GM21723 (cell line): ENCODE results near the gene S100A4.
"Not testable (repeated sequence)": the region's sequence is repeated elsewhere in the genome, so short reads cannot be mapped to it uniquely, and the experiment has no call there.

Experiments
- ATAC-seq: cut with Tn5 transposase; IDR thresholded peaks from one replicate; pipeline ENCODE4 v1.9.1; 2021; ENCODE audit warnings: mild to moderate bottlenecking, moderate library complexity; ENCODE audit not compliant: unreplicated experiment

Gene S100A4

GRCh38 chr1:153568367-153569099 is 22.9 kb upstream of the S100A4 start:
- ATAC-seq, result no peak

DNA sequence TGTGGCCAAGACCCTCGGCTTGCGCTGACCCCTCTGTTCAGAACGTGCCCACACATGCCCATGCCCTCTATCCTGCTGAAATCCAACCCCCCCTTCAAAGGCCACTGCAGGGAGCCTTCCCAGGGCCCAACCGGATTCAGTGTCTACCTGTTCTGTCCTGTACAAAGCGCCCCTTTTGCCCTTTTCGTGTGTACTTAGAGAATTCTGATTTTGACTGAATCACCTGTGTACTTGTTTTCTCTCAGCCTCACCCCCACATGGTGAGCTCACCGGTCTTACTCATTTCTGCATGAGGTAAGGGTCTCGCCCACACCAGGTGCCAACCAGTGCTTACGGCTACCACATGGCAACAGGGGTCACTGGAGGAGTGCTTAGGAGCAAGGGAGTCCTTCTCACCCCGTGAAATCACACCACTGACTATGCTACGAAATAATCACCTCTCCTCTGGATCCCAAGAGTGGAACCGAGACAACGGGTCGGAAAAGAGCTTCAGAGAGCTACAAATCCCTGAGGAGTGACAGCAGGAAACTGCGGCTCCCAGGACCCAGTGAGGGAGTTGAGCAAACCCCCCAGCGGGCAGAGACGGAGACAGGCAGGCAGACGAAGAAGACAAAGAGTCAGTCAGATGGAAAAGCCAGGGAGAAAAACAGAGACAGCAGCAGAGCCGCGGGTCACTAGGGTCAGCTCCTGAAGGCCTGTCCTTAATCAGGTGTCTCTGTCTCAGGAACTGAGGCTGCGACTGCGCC is 22.2 kb upstream of the S100A4 start:
- no peak for ATAC-seq

- ATAC-seq, result no peak
Observed at GRCh38 chr1:153566414-153567371, 21.1 kb upstream of the S100A4 start.

DNA sequence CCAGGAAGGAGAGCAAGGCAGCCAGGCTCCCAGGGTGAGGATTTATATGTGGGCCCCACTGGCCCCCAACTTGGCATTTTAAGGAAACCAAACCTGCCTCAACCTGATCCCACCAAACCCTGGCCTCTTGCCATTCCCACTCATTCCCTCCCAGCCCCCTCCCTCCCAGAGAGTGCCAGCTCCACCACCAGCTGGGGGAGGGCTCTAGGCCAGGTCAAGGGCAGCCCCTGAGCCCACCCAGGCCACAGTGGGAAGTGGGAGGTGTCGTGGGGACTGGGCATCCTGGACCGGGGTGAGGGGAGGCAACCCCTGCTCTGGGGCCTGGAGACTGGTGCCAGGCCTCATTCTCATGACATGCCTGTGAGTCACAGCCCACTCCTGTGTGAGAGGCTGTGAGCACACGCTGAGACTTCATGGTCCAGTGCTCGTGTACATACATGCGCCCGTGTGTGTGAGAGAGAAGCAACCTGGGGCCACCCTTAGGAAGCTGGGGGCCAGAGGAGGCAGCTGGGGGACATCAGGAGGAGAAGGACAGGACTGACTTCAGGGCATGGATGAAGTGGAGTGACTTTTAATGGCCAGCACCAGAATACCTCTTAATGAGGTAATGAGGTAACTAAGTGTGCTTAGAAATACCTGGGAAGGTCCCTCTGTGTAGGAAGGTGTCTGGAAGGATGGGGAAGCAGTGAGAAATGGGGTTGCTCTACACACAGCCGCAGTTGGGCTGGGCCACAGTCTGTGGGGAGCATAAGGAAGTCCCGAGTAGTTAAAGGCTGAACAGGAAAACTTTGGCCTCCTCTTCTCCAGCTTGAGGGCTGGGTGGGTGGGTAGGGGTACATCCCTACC is 20.1 kb upstream of the S100A4 start, which contains the start of gene S100A2:
S100A2 (minus strand) TSS at position 316 of the 846 bp plus-strand sequence. CDS start 1,967 bp downstream, outside the sequence.
- no peak for ATAC-seq

DNA sequence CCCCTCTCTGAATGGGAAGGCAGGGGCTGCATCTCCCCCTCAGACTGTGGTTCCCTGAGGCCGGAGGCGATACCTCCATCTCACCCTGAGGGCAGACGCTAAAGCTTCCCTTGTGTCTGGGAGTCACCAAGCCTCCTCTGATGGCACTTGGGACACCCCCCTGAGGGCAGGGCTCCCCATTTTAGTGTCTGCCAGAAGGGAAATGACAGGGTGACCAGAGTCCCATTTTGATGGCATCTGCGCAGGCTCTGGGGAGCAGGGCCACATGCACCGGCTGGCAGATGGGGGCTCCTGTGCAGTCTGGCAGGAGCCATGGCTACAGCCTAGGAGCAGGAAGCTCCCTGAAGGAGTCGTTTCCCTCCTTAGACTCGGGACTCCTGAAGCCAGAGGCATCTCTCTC is 18.4 kb upstream of the S100A4 start:
- ATAC-seq, result no peak

DNA sequence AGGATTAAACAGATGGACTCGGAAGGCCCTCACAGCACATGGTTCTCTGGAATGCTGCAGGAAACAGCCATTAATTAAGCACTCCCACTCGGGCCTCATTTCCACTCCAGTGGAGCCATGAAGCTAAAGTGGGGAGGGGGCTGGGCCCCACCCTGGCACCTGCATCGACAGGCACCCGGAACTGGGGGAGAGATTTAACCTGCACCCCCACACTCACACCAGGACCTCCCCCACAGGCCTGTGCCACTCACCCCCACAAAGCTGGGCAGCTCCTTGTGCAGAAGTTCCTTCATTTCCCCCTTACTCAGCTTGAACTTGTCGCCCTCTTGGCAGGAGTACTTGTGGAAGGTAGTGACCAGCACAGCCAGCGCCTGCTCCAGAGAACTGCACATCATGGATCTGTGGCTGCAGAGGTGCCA is 17.9 kb upstream of the S100A4 start:
- ATAC-seq, result no peak

- ATAC-seq, result not testable (repeated sequence)
Observed at GRCh38 chr1:153562021-153562420, 16.4 kb upstream of the S100A4 start.

DNA sequence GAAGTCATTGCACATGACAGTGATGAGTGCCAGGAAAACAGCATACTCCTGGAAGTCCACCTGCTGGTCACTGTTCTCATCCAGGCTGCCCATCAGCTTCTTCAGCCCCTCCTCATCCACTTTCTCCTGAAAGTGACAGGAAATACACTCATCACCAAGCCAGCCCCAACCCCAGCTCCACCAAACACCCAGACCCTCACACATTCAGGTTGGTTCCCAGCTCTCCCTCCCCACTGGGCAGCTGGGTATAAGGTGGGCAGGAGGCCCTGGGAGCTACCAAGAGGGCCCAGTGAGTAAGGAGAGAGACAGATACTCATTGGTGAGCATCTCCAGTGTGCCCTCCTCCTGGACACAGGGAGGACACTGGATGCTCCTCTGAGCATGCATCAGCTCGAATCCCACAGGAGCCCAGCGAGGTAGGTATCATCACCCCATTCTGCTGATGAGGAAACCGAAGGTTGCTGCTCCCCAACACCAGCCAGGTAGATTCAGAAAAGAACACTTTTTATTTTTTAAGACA is 15.9 kb upstream of the S100A4 start:
- no peak for ATAC-seq

DNA sequence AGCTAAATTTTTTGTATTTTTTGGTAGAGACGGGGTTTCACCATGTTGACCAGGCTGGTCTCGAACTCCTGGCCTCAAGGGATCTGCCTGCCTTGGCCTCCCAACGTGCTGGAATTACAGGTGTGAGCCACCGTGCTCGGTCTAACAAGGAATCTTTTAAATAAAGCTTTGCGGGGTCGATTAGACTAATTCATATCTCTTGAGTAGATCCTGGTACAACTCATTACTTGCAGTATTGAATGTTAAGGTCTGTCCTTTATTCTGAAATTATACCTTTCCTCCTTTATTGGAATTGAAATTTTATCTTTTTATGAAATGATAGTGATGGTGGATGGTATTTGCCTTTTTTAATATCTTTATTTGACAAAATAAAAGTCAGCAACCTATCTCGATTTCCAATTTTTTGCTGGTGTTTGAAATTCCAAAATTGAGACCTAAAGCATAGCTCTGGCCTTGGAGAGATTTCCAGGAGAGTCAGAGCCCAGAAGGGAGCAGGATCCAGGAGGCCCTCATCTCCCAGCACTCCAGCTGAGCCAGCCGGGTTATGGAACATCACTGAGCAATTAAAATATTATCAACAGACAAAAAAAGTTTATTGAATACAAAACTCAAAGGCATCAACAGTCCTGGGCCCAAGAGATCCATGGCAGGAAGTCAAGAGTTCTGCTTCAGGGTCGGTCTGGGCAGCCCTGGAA is 15.3 kb upstream of the S100A4 start:
- no peak for ATAC-seq

DNA sequence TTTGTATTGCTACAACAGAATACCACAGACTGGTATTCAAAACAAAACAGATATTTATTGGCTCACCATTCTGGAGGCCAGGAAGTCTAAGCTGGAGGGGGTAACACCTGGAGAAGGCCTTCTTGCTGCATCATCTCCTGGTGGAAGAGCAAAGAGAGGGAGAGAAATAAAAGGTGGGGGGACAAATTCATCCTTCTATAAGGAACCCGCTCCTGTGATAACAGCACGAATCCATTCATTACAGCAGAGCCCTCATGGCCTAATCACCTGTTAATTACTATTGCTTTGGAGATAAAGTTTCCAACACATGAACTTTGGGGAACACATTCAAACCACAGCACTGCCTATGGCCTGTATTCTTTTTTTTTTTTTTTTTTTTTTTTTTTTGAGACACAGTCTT is 14.6 kb upstream of the S100A4 start:
- no peak for ATAC-seq

GRCh38 chr1:153557877-153558276 is 12.3 kb upstream of the S100A4 start:
- no peak for ATAC-seq

DNA sequence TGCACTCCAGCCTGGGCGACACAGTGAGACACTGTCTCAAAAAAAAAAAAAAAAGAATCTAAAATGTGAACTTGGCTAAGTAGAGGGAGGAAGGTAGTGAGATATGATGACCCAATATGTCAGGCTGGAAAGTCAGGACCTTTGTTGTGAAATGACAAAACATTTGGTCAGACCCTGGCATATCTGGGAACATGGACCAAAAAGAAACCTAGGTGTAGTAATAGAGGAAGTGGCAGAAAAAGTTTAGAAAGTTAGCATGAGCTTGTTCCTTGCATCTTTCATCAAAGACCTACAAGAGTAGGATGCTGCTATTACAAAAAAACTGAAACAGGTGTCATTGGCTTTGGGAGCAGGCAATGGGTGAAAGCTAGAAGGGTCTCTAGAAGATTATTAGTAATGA is 10.7 kb upstream of the S100A4 start:
- no peak for ATAC-seq

GRCh38 chr1:153553830-153554541 is 8.4 kb upstream of the S100A4 start:
- no peak for ATAC-seq

GRCh38 chr1:153553096-153553495 is 7.5 kb upstream of the S100A4 start:
- no peak for ATAC-seq

- ATAC-seq, result no peak
Observed at GRCh38 chr1:153552335-153552734, 6.7 kb upstream of the S100A4 start.

DNA sequence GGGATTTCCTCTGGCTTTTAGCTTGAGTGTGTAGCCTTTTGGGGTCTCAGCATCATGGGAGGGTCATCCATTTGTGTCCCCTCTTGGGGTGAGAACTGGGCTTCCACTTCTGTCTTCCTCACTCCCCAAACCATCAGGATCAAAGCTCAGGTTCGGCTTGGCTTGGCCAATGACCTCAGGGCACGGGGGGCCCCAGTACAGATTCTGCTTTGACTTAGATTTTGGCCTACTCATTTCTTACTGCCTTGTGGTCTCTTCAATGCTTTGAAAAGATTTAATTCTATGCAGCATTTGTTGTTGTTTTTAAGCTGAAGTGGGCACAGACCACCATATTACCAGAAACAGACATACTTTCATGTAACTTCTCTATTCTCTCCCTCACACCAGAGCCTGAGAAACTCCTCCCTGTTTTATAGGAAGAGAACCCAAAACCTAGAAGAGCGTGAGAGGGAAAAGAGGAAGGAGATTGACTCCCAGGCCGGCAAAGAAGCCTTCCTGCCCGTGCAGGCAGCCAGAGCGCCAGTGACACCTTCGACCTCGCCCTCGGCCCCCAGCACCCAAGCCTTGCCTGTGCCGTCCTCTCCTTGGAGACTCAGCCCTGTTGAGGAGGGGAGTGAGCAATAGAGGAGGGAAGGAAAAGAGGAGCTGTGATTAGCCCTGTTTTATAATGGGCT is 5.4 kb upstream of the S100A4 start:
- ATAC-seq, result no peak

- ATAC-seq, result no peak
Observed at GRCh38 chr1:153550398-153550758, 4.8 kb upstream of the S100A4 start.

DNA sequence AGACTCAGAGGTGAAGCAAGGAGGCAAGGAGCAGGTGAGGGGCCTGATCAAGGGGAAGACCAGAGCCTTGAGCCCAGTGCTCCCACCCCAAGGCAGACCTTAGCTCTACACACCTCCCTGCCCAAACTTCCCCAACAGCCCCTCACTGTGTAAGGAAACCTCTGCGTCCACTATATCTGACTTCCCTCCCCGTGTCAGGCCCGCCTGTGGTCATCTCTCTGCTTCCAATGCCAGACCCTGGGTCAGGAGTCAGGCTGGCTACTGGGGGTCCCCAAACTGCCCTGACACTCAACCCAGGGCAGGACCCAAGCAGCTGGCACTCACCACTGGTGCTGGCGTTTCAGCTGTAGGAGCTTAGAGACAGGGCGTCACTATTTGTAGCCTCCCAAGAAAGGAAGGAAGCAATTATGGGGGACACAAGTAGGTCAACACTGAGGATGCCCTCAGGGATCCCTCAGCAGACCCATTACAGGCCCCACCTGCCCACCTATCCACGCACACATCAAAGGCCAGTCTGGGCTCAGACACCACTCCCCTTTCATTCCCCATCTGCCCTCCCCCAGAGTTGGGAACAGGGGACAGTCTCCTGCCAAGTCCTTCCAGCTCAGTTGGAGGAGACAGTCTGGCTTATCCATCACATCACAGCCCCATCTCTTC is 4.3 kb upstream of the S100A4 start:
- no peak for ATAC-seq
